Glomerular endothelial cell (primary cell): ENCODE measurements around the gene OBP2A. TPM values are rescaled to one million over a fixed set of nuclear protein-coding genes. Genes with fewer than 3 reads are reported as not detected.
A peak's percentile ranks its signal among the peaks of the same experiment; 100 is the strongest.
"Not testable (repeated sequence)": the region's sequence is repeated elsewhere in the genome, so short reads cannot be mapped to it uniquely, and the experiment has no call there.

Source experiments
- DNase-seq: peaks from one replicate; pipeline ENCODE4 v3.0.0-alpha.2; 2011; ENCODE audit warnings: low read depth, low spot score; ENCODE audit errors: extremely low read depth
- total RNA-seq: library from RNA; depleted of rRNA; stranded (reverse); fragments of >200 nt; gene quantifications from 2 replicates; pipeline ENCODE4 v1.2.3, GENCODE V29; 2015

Gene OBP2A
- total RNA-seq = not detected in 2 replicates

GRCh38 chr9:135545646-135546176 lies at the start of gene OBP2A:
Gene OBP2A, plus strand, starts transcription at chr9:135546126. Its CDS starts 55 bp downstream, at chr9:135546181.
- DNase-seq = not testable (repeated sequence)

GRCh38 chr9:135498381-135499126 lies 47.4 kb upstream of the OBP2A start:
- DNase-seq = no peak

GRCh38 chr9:135499326-135500070 lies 46.4 kb upstream of the OBP2A start:
- DNase-seq = peak; percentile 23

GRCh38 chr9:135500071-135500524 lies 45.8 kb upstream of the OBP2A start:
- DNase-seq = peak; percentile 22

GRCh38 chr9:135500525-135501260 lies 45.2 kb upstream of the OBP2A start, which contains the start of gene MRPS2:
Gene MRPS2, plus strand, starts transcription at chr9:135500682. Its CDS starts 29 bp downstream, at chr9:135500711.
- DNase-seq = no peak

- DNase-seq = no peak
These were observed 44.4 kb upstream of the OBP2A start for GRCh38 chr9:135501261-135502167.

GRCh38 chr9:135502168-135502872 lies 43.6 kb upstream of the OBP2A start:
- DNase-seq = no peak

GRCh38 chr9:135502873-135503321 lies 43.0 kb upstream of the OBP2A start:
- no peak for DNase-seq

GRCh38 chr9:135503371-135504261 lies 42.3 kb upstream of the OBP2A start:
- DNase-seq = no peak

- DNase-seq = no peak
These were observed 41.4 kb upstream of the OBP2A start for GRCh38 chr9:135504262-135505243.

- no peak for DNase-seq
These were observed 40.3 kb upstream of the OBP2A start for GRCh38 chr9:135505406-135506187.

GRCh38 chr9:135506327-135507103 lies 39.4 kb upstream of the OBP2A start:
- DNase-seq = no peak

GRCh38 chr9:135507104-135508035 lies 38.6 kb upstream of the OBP2A start:
- no peak for DNase-seq

- no peak for DNase-seq
These were observed 37.6 kb upstream of the OBP2A start for GRCh38 chr9:135508211-135508820.
